A204.1 (cell line): ENCODE data around the gene RNASE7.

Source experiments
- FAIRE-seq: peaks from 2 replicates; lab custom pipeline; 2012; peaks lifted over from hg19 to GRCh38; lab: Jason Lieb, UNC

The RNASE7 gene

GRCh38 chr14:21069388-21070082 lies 27.4 kb downstream of the RNASE7 start:
- no peak for FAIRE-seq

- FAIRE-seq, result no peak
Measured at GRCh38 chr14:21070083-21070609, 28.0 kb downstream of the RNASE7 start, which contains the start of gene ARHGEF40. ARHGEF40 (plus strand) TSS chr14:21070304; CDS start chr14:21070397, 93 bp downstream.

GRCh38 chr14:21070610-21071224 lies 28.6 kb downstream of the RNASE7 start:
- FAIRE-seq, result no peak

- FAIRE-seq, result no peak
Measured at GRCh38 chr14:21071225-21072030, 29.3 kb downstream of the RNASE7 start.

GRCh38 chr14:21072031-21072473 lies 29.9 kb downstream of the RNASE7 start:
- FAIRE-seq, result no peak

GRCh38 chr14:21072781-21073339 lies 30.7 kb downstream of the RNASE7 start:
- FAIRE-seq, result no peak

GRCh38 chr14:21073921-21074320 lies 31.8 kb downstream of the RNASE7 start:
- FAIRE-seq, result no peak

GRCh38 chr14:21074398-21075272 lies 32.5 kb downstream of the RNASE7 start:
- no peak for FAIRE-seq

- no peak for FAIRE-seq
Measured at GRCh38 chr14:21075719-21076437, 33.7 kb downstream of the RNASE7 start.

GRCh38 chr14:21077672-21078071 lies 35.5 kb downstream of the RNASE7 start:
- no peak for FAIRE-seq

- no peak for FAIRE-seq
Measured at GRCh38 chr14:21078287-21078686, 36.1 kb downstream of the RNASE7 start.

- FAIRE-seq, result no peak
Measured at GRCh38 chr14:21078726-21079125, 36.6 kb downstream of the RNASE7 start.

- FAIRE-seq, result no peak
Measured at GRCh38 chr14:21081521-21082142, 39.5 kb downstream of the RNASE7 start.

GRCh38 chr14:21083565-21084325 lies 41.6 kb downstream of the RNASE7 start:
- FAIRE-seq, result no peak

- no peak for FAIRE-seq
Measured at GRCh38 chr14:21084396-21084795, 42.2 kb downstream of the RNASE7 start.

- no peak for FAIRE-seq
Measured at GRCh38 chr14:21084998-21085853, 43.1 kb downstream of the RNASE7 start.

- FAIRE-seq, result no peak
Measured at GRCh38 chr14:21086908-21087293, 44.7 kb downstream of the RNASE7 start.

GRCh38 chr14:21087294-21088091 lies 45.3 kb downstream of the RNASE7 start:
- no peak for FAIRE-seq
